Glutamatergic neuron (in vitro differentiated cells): ENCODE results near the gene SLC4A7. TPM values are rescaled to one million over a fixed set of nuclear protein-coding genes. Genes with fewer than 3 reads are reported as not detected.

Experiments
- DNase-seq: peaks from one replicate; pipeline ENCODE4 v3.0.0; 2022
- H3K27ac Mint-ChIP-seq: one replicate; pipeline ENCODE4 v1.8.0; 2020; ENCODE audit warnings: mild to moderate bottlenecking, mixed read lengths, inconsistent platforms; ENCODE audit not compliant: unreplicated experiment
- H3K27me3 Mint-ChIP-seq: one replicate; pipeline ENCODE4 v1.8.0; 2020; ENCODE audit warnings: mild to moderate bottlenecking, moderate library complexity, mixed read lengths, inconsistent platforms; ENCODE audit not compliant: unreplicated experiment
- H3K36me3 Mint-ChIP-seq: one replicate; pipeline ENCODE4 v1.8.0; 2020; ENCODE audit warnings: mild to moderate bottlenecking, mixed read lengths, inconsistent platforms; ENCODE audit not compliant: unreplicated experiment
- H3K4me1 Mint-ChIP-seq: one replicate; pipeline ENCODE4 v1.8.0; 2020; ENCODE audit warnings: mild to moderate bottlenecking, low read depth, mixed read lengths, inconsistent platforms; ENCODE audit not compliant: unreplicated experiment
- H3K4me3 Mint-ChIP-seq: one replicate; pipeline ENCODE4 v1.8.0; 2020; ENCODE audit warnings: mild to moderate bottlenecking, mixed read lengths, inconsistent platforms; ENCODE audit not compliant: unreplicated experiment
- H3K9me3 Mint-ChIP-seq: one replicate; pipeline ENCODE4 v1.8.0; 2020; ENCODE audit warnings: mild to moderate bottlenecking, moderate library complexity, mixed read lengths, inconsistent platforms; ENCODE audit not compliant: unreplicated experiment
- total RNA-seq: library from RNA; stranded (reverse); fragmentation: NEBNext Ultra II Directional; extraction: Animal tissue kit (Norgen Biotek cat#: 25700); gene quantifications from one replicate; pipeline ENCODE4 v1.2.1, GENCODE V29; 2021; ENCODE audit not compliant: unreplicated experiment
- TF ChIP-seq, protein P1 (sequence below): fragments of 200-600 bp; sonication (generic); IDR thresholded peaks from one replicate; pipeline ENCODE4 v1.5.0; 2021; ENCODE audit not compliant: partially characterized antibody, unreplicated experiment

The SLC4A7 gene
- total RNA-seq, 1 donor from 2014 or later = 67.0 TPM

DNA sequence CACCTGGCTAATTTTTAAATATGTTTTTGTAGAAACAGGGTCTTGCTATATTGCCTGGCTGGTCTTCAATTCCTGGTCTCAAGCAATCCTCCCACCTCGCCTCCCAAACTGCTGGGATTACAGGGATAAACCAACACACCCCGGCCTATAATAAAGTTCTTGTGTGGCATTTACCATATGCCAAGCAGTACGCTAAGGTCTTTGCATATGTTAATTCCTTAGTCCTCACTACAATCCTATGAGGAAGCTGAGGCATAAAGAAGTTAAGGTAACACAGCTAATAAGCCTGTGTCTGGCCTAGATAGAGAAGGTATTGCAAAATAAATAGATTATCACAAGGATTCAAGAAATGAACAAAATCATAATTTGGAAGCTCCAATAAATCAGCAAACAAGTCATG is 17.6 kb upstream of the SLC4A7 start:
- no peak overlapping the region for H3K4me3 Mint-ChIP-seq
- TF ChIP-seq, protein P1, sequence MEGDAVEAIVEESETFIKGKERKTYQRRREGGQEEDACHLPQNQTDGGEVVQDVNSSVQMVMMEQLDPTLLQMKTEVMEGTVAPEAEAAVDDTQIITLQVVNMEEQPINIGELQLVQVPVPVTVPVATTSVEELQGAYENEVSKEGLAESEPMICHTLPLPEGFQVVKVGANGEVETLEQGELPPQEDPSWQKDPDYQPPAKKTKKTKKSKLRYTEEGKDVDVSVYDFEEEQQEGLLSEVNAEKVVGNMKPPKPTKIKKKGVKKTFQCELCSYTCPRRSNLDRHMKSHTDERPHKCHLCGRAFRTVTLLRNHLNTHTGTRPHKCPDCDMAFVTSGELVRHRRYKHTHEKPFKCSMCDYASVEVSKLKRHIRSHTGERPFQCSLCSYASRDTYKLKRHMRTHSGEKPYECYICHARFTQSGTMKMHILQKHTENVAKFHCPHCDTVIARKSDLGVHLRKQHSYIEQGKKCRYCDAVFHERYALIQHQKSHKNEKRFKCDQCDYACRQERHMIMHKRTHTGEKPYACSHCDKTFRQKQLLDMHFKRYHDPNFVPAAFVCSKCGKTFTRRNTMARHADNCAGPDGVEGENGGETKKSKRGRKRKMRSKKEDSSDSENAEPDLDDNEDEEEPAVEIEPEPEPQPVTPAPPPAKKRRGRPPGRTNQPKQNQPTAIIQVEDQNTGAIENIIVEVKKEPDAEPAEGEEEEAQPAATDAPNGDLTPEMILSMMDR = no peak
- H3K36me3 Mint-ChIP-seq = no peaks in the 10 kb centered on the region
- H3K27me3 Mint-ChIP-seq = no peaks in the 10 kb centered on the region
- H3K27ac Mint-ChIP-seq = no peak overlapping the region
- no peaks in the 10 kb centered on the region for H3K9me3 Mint-ChIP-seq
- H3K4me1 Mint-ChIP-seq = no peaks in the 10 kb centered on the region
- DNase-seq = no peak

DNA sequence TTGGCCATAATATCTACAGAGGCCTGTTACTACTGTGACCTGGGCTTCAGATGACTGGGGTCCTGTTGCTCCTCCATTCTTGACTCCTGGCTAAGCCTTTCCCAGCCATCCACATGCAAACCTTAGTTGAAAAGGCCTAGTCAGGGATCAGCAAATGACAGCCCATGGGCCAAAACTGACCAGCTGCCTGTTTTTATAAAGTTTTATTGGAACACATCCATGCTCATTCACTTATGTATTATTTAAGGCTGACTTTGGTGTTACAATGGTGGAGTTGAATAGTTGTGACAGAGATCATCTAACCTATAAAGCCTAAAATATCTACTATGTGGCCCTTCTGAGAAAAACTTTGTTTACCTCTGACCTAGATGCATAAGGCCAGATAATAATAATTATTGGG is 16.8 kb upstream of the SLC4A7 start:
- H3K27ac Mint-ChIP-seq = no peak overlapping the region
- TF ChIP-seq, protein P1 = no peak
- H3K27me3 Mint-ChIP-seq = no peaks in the 10 kb centered on the region
- no peaks in the 10 kb centered on the region for H3K9me3 Mint-ChIP-seq
- no peak for DNase-seq
- H3K4me1 Mint-ChIP-seq = no peaks in the 10 kb centered on the region
- no peaks in the 10 kb centered on the region for H3K36me3 Mint-ChIP-seq
- no peak overlapping the region for H3K4me3 Mint-ChIP-seq

DNA sequence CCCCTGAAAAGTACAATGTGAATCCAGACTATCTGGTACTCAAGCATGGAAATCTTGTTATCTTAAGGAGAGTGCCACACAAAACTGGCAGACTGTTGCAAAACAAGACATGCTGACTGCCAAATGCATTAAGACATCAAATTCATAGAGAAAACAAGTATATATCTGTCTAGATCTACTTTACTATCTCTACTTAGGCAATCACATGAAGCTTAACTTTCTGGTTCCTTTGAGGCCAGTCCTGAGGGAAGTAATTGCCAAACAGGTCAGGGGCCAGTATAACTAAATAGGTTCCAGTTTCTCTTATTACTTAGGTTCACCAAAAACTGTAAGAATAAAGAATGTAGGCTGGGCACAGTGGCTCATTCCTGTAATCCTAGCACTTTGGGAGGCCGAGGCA is 15.9 kb upstream of the SLC4A7 start:
- H3K27me3 Mint-ChIP-seq = no peaks in the 10 kb centered on the region
- no peak overlapping the region for H3K27ac Mint-ChIP-seq
- no peaks in the 10 kb centered on the region for H3K9me3 Mint-ChIP-seq
- TF ChIP-seq, protein P1 = no peak
- no peak overlapping the region for H3K4me3 Mint-ChIP-seq
- no peak for DNase-seq
- H3K4me1 Mint-ChIP-seq = no peaks in the 10 kb centered on the region
- H3K36me3 Mint-ChIP-seq = no peaks in the 10 kb centered on the region

DNA sequence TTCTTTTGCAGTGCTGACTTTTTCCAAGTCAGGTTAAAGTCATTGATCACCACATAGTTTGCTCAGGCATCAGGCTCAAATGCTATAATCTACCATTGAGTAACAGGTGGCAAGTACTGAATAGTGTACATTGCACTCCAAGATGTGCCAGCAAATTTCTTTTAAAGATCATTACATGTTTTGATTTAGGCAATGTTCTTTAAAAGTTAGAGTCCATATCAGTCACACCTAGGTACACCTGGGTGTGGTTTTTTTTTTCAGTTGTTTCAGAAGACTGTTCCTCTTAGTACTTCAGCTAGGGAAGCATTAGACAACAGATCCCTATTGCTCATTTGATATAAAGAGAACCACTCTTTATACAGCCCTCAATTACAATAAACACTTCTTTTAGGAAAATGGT is 10.6 kb upstream of the SLC4A7 start:
- TF ChIP-seq, protein P1 = no peak
- no peak for DNase-seq
- H3K4me3 Mint-ChIP-seq = no peak overlapping the region
- H3K27ac Mint-ChIP-seq = no peak overlapping the region
- no peaks in the 10 kb centered on the region for H3K9me3 Mint-ChIP-seq
- H3K36me3 Mint-ChIP-seq = no peaks in the 10 kb centered on the region
- peaks cover 3% of the 10 kb centered on the region for H3K27me3 Mint-ChIP-seq
- H3K4me1 Mint-ChIP-seq = no peaks in the 10 kb centered on the region

DNA sequence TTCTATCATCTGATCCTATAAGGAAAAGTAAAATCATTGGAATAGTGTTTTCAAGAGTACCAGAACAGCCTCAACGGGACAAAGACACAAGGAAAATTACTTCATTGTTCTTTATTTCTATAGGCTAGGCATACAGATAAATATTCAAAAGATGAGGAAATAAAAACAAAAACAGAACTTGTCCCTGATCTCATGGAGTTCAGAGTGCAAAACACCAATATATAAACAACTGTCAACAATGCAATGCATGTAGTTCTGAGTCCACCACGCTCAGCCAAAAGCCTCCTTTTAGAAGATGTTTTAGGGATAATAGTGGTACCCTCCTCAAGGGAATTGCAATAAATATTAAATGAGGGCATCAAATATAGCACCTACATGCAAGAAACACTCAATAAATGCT is 4.6 kb upstream of the SLC4A7 start:
- no peaks in the 10 kb centered on the region for H3K9me3 Mint-ChIP-seq
- H3K4me3 Mint-ChIP-seq = no peak overlapping the region
- TF ChIP-seq, protein P1 = no peak
- peaks cover 4% of the 10 kb centered on the region for H3K27me3 Mint-ChIP-seq
- no peaks in the 10 kb centered on the region for H3K36me3 Mint-ChIP-seq
- no peak for DNase-seq
- no peaks in the 10 kb centered on the region for H3K4me1 Mint-ChIP-seq
- no peak overlapping the region for H3K27ac Mint-ChIP-seq
